Measurements from ENCODE around the gene TSPAN13.

Gene TSPAN13

GRCh38 chr7:16786257-16786656 is 32.7 kb downstream of the TSPAN13 start:
- DNase-seq (ENCODE audit: extremely low spot score) = no peak
- ChIA-PET CTCF (no interaction called here), POLR2A (no interaction called here)
- no peak for TF ChIP-seq SUZ12 (IDR thresholded peaks at IDR 0.05)
- TF ChIP-seq CTBP1 (IDR thresholded peaks at IDR 0.05; ENCODE audit: borderline replicate concordance) = no peak
- no peak for TF ChIP-seq HDGF (IDR thresholded peaks at IDR 0.05; ENCODE audit: borderline replicate concordance)

- ChIA-PET CTCF (no interaction called here), POLR2A (no interaction called here)
- TF ChIP-seq ELF4 (IDR thresholded peaks at IDR 0.05) (no peak), TARDBP (IDR thresholded peaks at IDR 0.05) (no peak), FOXA1 (IDR thresholded peaks at IDR 0.05) (no peak), NFRKB (IDR thresholded peaks at IDR 0.05) (no peak), SP1 (IDR thresholded peaks at IDR 0.05) (no peak), ZNF384 (IDR thresholded peaks at IDR 0.05) (no peak), SUZ12 (IDR thresholded peaks at IDR 0.05) (no peak), FOXM1 (IDR thresholded peaks at IDR 0.05; ENCODE audit: borderline replicate concordance) (no peak), PKNOX1 (IDR thresholded peaks at IDR 0.05) (no peak), BHLHE40 (IDR thresholded peaks at IDR 0.05; ENCODE audit: borderline replicate concordance) (no peak), CTBP1 (IDR thresholded peaks at IDR 0.05; ENCODE audit: borderline replicate concordance) (no peak), LEF1 (IDR thresholded peaks at IDR 0.05; ENCODE audit: borderline replicate concordance) (no peak), ARNT (IDR thresholded peaks at IDR 0.05) (no peak), HDGF (IDR thresholded peaks at IDR 0.05; ENCODE audit: borderline replicate concordance) (no peak), FOXK2 (IDR thresholded peaks at IDR 0.05) (no peak), L3MBTL2 (conservative IDR thresholded peaks at IDR 0.05) (no peak)
- no peak for DNase-seq (ENCODE audit: extremely low spot score)
Observed at GRCh38 chr7:16787127-16787526, 33.6 kb downstream of the TSPAN13 start.

- POLR2A ChIA-PET = no interaction called here
- CTCF ChIA-PET = no interaction called here
- TF ChIP-seq ELF4 (IDR thresholded peaks at IDR 0.05) (no peak), BHLHE40 (IDR thresholded peaks at IDR 0.05; ENCODE audit: borderline replicate concordance) (no peak), NFRKB (IDR thresholded peaks at IDR 0.05) (no peak), CTBP1 (IDR thresholded peaks at IDR 0.05; ENCODE audit: borderline replicate concordance) (no peak), SP1 (IDR thresholded peaks at IDR 0.05) (no peak), ARNT (IDR thresholded peaks at IDR 0.05) (no peak), PKNOX1 (IDR thresholded peaks at IDR 0.05) (no peak), LEF1 (IDR thresholded peaks at IDR 0.05; ENCODE audit: borderline replicate concordance) (no peak), FOXA1 (IDR thresholded peaks at IDR 0.05) (no peak), SUZ12 (IDR thresholded peaks at IDR 0.05) (no peak), FOXM1 (IDR thresholded peaks at IDR 0.05; ENCODE audit: borderline replicate concordance) (no peak)
- DNase-seq (ENCODE audit: extremely low spot score) = no peak
Observed at GRCh38 chr7:16791071-16791470, 37.5 kb downstream of the TSPAN13 start.

GRCh38 chr7:16791905-16792698 is 38.5 kb downstream of the TSPAN13 start:
- CTCF ChIA-PET = no interaction called here
- POLR2A ChIA-PET = no interaction called here
- DNase-seq (ENCODE audit: extremely low spot score) = no peak
- TF ChIP-seq CTBP1 (IDR thresholded peaks at IDR 0.05; ENCODE audit: borderline replicate concordance) = no peak
- TF ChIP-seq NFRKB (IDR thresholded peaks at IDR 0.05) = no peak
- TF ChIP-seq FOXM1 (IDR thresholded peaks at IDR 0.05; ENCODE audit: borderline replicate concordance) = no peak
- no peak for TF ChIP-seq TARDBP (IDR thresholded peaks at IDR 0.05)
- TF ChIP-seq HDGF (IDR thresholded peaks at IDR 0.05; ENCODE audit: borderline replicate concordance) = no peak
- TF ChIP-seq ARNT (IDR thresholded peaks at IDR 0.05) = no peak
- TF ChIP-seq PKNOX1 (IDR thresholded peaks at IDR 0.05) = no peak
- TF ChIP-seq FOXK2 (IDR thresholded peaks at IDR 0.05) = no peak
- no peak for TF ChIP-seq BHLHE40 (IDR thresholded peaks at IDR 0.05; ENCODE audit: borderline replicate concordance)
- no peak for TF ChIP-seq L3MBTL2 (conservative IDR thresholded peaks at IDR 0.05)
- TF ChIP-seq SUZ12 (IDR thresholded peaks at IDR 0.05) = no peak
- TF ChIP-seq SP1 (IDR thresholded peaks at IDR 0.05) = no peak
- TF ChIP-seq ELF4 (IDR thresholded peaks at IDR 0.05) = no peak
- no peak for TF ChIP-seq LEF1 (IDR thresholded peaks at IDR 0.05; ENCODE audit: borderline replicate concordance)
- no peak for TF ChIP-seq ZNF384 (IDR thresholded peaks at IDR 0.05)
- no peak for TF ChIP-seq FOXA1 (IDR thresholded peaks at IDR 0.05)

- ChIA-PET POLR2A (no interaction called here), CTCF (interaction anchor here (0.6 kb wide), 1 partner anchor 31 kb away, joined by 3 read pairs; no protein-coding TSS in a partner anchor)
- DNase-seq (ENCODE audit: extremely low spot score) = no peak
- TF ChIP-seq HDGF (IDR thresholded peaks at IDR 0.05; ENCODE audit: borderline replicate concordance) (no peak), ELF4 (IDR thresholded peaks at IDR 0.05) (no peak), SP1 (IDR thresholded peaks at IDR 0.05) (no peak), SUZ12 (IDR thresholded peaks at IDR 0.05) (no peak), ARNT (IDR thresholded peaks at IDR 0.05) (no peak), FOXM1 (IDR thresholded peaks at IDR 0.05; ENCODE audit: borderline replicate concordance) (no peak), TARDBP (IDR thresholded peaks at IDR 0.05) (no peak), L3MBTL2 (conservative IDR thresholded peaks at IDR 0.05) (no peak), PKNOX1 (IDR thresholded peaks at IDR 0.05) (no peak), FOXA1 (IDR thresholded peaks at IDR 0.05) (no peak), BHLHE40 (IDR thresholded peaks at IDR 0.05; ENCODE audit: borderline replicate concordance) (no peak)
Observed at GRCh38 chr7:16794986-16795385, 41.4 kb downstream of the TSPAN13 start.
